Adipocyte (in vitro differentiated cells): ENCODE results near the gene FES.

Experiments used
- DNase-seq: peaks from one replicate; pipeline ENCODE4 v3.0.0-alpha.2; 2015; ENCODE audit warnings: low read depth
- H3K27me3 ChIP-seq: replicated peaks from 2 replicates; pipeline ENCODE4 v1.7.0; 2013; ENCODE audit warnings: mild to moderate bottlenecking, low read length, moderate library complexity; ENCODE audit not compliant: control insufficient read depth, insufficient read depth
- H3K36me3 ChIP-seq: 2 replicates; pipeline ENCODE4 v1.7.0; 2013; ENCODE audit warnings: low read length, mild to moderate bottlenecking, moderate library complexity; ENCODE audit not compliant: control insufficient read depth, insufficient read depth, severe bottlenecking
- H3K4me1 ChIP-seq: 2 replicates; pipeline ENCODE4 v1.7.0; 2013; ENCODE audit warnings: mild to moderate bottlenecking, low read length, moderate library complexity; ENCODE audit not compliant: control insufficient read depth, insufficient read depth
- H3K4me3 ChIP-seq: 2 replicates; pipeline ENCODE4 v1.7.0; 2013; ENCODE audit warnings: mild to moderate bottlenecking, low read length, moderate library complexity
- H3K9ac ChIP-seq: 2 replicates; pipeline ENCODE4 v1.7.0; 2013; ENCODE audit warnings: mild to moderate bottlenecking, low read length, moderate library complexity
- H3K9me3 ChIP-seq: 2 replicates; pipeline ENCODE4 v1.7.0; 2013; ENCODE audit warnings: mild to moderate bottlenecking, low read length, moderate library complexity; ENCODE audit not compliant: control insufficient read depth

Gene FES

DNA sequence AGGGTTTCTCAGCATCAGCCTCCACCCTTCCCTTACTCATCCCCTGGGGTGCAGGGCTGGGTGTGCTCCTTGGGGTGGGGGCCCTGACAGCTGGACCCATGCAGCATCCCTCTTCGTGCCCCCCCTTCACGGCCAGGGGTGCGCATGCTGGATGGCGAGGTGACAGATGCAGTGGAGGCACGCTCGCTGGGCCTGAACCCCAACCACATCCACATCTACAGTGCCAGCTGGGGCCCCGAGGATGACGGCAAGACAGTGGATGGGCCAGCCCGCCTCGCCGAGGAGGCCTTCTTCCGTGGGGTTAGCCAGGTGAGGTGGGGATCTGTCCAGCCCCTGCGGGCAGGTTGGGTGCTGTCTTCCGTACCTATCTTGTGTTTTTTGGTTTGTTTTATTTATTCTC, 6.3 kb upstream of the FES start:
- DNase-seq = no peak
- Histone ChIP-seq H3K36me3 (peaks cover 69% of the 10 kb centered on the region), H3K27me3 (no peaks in the 10 kb centered on the region)

DNA sequence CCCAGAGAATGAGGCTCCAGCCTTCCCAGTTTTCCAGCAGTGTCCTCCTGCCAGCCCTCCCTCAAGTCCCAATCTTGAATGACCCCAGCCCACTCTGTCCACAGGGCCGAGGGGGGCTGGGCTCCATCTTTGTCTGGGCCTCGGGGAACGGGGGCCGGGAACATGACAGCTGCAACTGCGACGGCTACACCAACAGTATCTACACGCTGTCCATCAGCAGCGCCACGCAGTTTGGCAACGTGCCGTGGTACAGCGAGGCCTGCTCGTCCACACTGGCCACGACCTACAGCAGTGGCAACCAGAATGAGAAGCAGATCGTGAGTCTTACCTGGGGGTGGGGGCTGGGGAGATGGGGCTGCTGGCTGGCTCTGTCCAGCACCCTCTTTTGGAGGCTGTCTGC, 5.6 kb upstream of the FES start:
- Histone ChIP-seq H3K9ac (no peak overlapping the region), H3K4me3 (no peak overlapping the region), H3K27me3 (no peaks in the 10 kb centered on the region), H3K9me3 (no peaks in the 10 kb centered on the region), H3K4me1 (peaks cover 16% of the 10 kb centered on the region), H3K36me3 (peaks cover 69% of the 10 kb centered on the region)
- DNase-seq = no peak

More for the DNA sequence above, 6.3 kb upstream of the FES start:
- Histone ChIP-seq H3K9ac (no peak overlapping the region), H3K9me3 (no peaks in the 10 kb centered on the region), H3K4me1 (peaks cover 16% of the 10 kb centered on the region), H3K4me3 (no peak overlapping the region)

DNA sequence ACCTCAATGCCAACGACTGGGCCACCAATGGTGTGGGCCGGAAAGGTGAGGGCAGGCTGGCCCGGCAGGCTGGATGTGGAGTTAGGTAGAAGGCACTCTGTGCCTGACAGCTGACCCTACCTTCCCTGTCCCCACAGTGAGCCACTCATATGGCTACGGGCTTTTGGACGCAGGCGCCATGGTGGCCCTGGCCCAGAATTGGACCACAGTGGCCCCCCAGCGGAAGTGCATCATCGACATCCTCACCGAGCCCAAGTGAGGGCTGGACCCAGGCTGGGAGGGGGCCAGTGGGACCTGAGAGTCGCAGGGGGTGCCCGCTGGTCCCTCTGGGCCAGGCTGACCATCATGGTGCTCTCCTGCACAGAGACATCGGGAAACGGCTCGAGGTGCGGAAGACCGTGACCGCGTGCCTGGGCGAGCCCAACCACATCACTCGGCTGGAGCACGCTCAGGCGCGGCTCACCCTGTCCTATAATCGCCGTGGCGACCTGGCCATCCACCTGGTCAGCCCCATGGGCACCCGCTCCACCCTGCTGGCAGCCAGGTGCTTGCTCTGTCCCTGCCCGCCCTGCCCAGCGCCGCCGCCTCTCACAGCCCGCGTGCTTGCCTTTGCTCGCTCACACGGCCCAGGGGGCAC, 4.5 kb upstream of the FES start:
- no peak for DNase-seq
- Histone ChIP-seq H3K9me3 (no peaks in the 10 kb centered on the region), H3K27me3 (no peaks in the 10 kb centered on the region), H3K36me3 (peaks cover 69% of the 10 kb centered on the region), H3K4me1 (peaks cover 15% of the 10 kb centered on the region), H3K9ac (no peak overlapping the region), H3K4me3 (no peak overlapping the region)

DNA sequence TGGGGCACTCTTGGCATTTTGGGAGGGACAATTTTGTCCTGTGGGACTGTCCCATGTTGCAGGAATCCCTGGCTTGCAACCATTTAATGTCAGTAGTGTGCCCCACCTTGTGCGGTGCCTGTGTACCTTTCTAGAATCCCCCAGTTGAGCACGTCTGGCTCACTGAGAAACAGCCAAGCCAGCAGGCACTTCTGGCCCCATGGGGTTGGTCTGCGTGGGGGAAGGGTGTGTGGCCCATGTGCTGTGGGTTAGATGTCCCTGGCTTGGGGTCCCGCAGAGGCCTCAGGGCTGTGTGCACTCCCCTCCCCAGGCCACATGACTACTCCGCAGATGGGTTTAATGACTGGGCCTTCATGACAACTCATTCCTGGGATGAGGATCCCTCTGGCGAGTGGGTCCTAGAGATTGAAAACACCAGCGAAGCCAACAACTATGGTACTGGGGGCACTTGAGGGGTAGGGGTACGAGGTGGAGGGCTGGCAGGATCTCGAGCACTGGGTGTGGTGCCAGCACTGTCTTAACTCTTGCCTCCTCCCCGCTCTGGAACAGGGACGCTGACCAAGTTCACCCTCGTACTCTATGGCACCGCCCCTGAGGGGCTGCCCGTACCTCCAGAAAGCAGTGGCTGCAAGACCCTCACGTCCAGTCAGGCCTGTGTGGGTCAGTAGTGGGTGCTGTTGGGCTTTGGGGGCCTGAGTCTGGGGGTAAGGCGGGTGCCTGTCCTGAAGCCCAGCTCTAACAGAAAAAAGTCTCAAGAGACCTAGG, 3.7 kb upstream of the FES start:
- no peak overlapping the region for H3K9ac ChIP-seq
- H3K4me1 ChIP-seq = peaks cover 22% of the 10 kb centered on the region
- no peak overlapping the region for H3K4me3 ChIP-seq
- H3K27me3 ChIP-seq = no peaks in the 10 kb centered on the region
- peaks cover 69% of the 10 kb centered on the region for H3K36me3 ChIP-seq
- H3K9me3 ChIP-seq = no peaks in the 10 kb centered on the region
- no peak for DNase-seq

DNA sequence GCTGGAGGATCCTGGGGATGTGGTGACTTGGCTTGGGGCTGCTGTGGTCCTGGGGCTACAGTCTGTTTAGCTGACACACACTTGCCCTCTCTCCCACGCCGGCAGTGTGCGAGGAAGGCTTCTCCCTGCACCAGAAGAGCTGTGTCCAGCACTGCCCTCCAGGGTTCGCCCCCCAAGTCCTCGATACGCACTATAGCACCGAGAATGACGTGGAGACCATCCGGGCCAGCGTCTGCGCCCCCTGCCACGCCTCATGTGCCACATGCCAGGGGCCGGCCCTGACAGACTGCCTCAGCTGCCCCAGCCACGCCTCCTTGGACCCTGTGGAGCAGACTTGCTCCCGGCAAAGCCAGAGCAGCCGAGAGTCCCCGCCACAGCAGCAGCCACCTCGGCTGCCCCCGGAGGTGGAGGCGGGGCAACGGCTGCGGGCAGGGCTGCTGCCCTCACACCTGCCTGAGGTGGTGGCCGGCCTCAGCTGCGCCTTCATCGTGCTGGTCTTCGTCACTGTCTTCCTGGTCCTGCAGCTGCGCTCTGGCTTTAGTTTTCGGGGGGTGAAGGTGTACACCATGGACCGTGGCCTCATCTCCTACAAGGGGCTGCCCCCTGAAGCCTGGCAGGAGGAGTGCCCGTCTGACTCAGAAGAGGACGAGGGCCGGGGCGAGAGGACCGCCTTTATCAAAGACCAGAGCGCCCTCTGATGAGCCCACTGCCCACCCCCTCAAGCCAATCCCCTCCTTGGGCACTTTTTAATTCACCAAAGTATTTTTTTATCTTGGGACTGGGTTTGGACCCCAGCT, 2.9 kb upstream of the FES start:
- DNase-seq = no peak
- Histone ChIP-seq H3K4me3 (no peak overlapping the region), H3K27me3 (no peaks in the 10 kb centered on the region), H3K36me3 (peaks cover 61% of the 10 kb centered on the region), H3K4me1 (peaks cover 30% of the 10 kb centered on the region), H3K9ac (no peak overlapping the region), H3K9me3 (no peaks in the 10 kb centered on the region)

DNA sequence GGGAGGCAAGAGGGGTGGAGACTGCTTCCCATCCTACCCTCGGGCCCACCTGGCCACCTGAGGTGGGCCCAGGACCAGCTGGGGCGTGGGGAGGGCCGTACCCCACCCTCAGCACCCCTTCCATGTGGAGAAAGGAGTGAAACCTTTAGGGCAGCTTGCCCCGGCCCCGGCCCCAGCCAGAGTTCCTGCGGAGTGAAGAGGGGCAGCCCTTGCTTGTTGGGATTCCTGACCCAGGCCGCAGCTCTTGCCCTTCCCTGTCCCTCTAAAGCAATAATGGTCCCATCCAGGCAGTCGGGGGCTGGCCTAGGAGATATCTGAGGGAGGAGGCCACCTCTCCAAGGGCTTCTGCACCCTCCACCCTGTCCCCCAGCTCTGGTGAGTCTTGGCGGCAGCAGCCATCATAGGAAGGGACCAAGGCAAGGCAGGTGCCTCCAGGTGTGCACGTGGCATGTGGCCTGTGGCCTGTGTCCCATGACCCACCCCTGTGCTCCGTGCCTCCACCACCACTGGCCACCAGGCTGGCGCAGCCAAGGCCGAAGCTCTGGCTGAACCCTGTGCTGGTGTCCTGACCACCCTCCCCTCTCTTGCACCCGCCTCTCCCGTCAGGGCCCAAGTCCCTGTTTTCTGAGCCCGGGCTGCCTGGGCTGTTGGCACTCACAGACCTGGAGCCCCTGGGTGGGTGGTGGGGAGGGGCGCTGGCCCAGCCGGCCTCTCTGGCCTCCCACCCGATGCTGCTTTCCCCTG, 2.2 kb upstream of the FES start:
- Histone ChIP-seq H3K9ac (peak overlapping the region; percentile 90), H3K4me3 (no peak overlapping the region), H3K27me3 (no peaks in the 10 kb centered on the region), H3K9me3 (no peaks in the 10 kb centered on the region), H3K36me3 (peaks cover 53% of the 10 kb centered on the region), H3K4me1 (peaks cover 30% of the 10 kb centered on the region)
- no peak for DNase-seq

DNA sequence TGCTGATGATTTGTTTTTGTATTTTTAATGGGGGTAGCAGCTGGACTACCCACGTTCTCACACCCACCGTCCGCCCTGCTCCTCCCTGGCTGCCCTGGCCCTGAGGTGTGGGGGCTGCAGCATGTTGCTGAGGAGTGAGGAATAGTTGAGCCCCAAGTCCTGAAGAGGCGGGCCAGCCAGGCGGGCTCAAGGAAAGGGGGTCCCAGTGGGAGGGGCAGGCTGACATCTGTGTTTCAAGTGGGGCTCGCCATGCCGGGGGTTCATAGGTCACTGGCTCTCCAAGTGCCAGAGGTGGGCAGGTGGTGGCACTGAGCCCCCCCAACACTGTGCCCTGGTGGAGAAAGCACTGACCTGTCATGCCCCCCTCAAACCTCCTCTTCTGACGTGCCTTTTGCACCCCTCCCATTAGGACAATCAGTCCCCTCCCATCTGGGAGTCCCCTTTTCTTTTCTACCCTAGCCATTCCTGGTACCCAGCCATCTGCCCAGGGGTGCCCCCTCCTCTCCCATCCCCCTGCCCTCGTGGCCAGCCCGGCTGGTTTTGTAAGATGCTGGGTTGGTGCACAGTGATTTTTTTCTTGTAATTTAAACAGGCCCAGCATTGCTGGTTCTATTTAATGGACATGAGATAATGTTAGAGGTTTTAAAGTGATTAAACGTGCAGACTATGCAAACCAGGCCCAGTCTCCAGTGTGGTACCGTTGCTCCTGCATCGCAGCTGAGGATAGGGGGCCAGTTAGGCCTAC, 1.4 kb upstream of the FES start:
- peaks cover 30% of the 10 kb centered on the region for H3K4me1 ChIP-seq
- no peak overlapping the region for H3K4me3 ChIP-seq
- no peak for DNase-seq
- H3K36me3 ChIP-seq = peaks cover 45% of the 10 kb centered on the region
- peak overlapping the region; percentile 90 for H3K9ac ChIP-seq
- no peaks in the 10 kb centered on the region for H3K9me3 ChIP-seq
- H3K27me3 ChIP-seq = no peaks in the 10 kb centered on the region

DNA sequence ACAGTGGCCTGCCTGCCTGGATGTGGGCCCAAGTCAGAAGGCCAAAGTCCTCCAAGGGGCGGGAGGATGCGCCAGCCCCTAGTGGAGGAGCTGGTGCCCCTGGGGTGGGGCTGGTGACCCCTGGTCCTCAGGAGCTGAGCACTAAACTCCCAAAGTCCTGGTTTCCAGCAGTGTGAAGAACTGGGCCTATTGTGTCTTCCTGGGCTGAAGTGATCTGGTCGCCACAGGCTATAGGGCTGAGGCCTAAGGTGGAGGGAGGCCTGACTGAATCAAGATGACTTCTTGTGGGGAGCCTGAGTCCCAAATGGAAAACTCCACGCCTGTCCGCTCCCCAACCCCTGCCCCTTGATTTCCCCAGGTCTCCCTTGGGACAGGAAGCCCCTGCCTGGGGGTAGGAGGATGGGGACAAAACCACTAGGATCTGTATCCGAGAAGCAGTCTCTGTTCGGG, 753 bp upstream of the FES start:
- no peaks in the 10 kb centered on the region for H3K27me3 ChIP-seq
- peak overlapping the region; percentile 70 for H3K4me3 ChIP-seq
- no peak for DNase-seq
- H3K9me3 ChIP-seq = no peaks in the 10 kb centered on the region
- H3K9ac ChIP-seq = peak overlapping the region; percentile 90
- H3K4me1 ChIP-seq = peaks cover 30% of the 10 kb centered on the region
- H3K36me3 ChIP-seq = peaks cover 39% of the 10 kb centered on the region

DNA sequence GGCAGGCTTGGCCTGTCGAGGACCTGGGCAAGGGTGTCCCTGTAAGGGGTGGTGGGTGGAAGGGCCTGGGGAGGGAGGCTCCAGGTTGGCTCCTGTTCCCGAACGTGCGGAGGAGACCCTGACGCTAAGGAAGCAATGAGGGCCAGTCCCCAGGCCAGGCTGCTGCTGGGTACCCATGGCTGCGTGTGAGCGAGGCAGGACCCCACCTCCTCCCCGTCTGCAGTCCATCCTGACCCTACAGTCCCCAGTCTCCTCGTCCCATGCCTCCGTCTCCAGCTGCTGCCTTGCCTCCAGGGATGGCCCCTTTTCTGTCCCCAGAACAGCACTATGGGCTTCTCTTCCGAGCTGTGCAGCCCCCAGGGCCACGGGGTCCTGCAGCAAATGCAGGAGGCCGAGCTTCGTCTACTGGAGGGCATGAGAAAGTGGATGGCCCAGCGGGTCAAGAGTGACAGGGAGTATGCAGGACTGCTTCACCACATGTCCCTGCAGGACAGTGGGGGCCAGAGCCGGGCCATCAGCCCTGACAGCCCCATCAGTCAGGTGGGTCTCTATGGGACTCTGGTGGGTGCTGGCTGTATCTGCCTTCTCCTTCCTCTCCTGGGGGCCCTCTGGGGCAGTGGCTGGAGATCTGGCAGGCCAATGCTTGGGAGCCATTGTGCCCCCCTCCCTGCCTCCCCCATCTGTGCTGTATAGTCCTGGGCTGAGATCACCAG, 571 bp downstream of the FES start:
- Histone ChIP-seq H3K36me3 (peaks cover 26% of the 10 kb centered on the region), H3K4me1 (peaks cover 30% of the 10 kb centered on the region), H3K4me3 (peak overlapping the region; percentile 70), H3K9me3 (no peaks in the 10 kb centered on the region), H3K9ac (peak overlapping the region; percentile 90), H3K27me3 (no peaks in the 10 kb centered on the region)
- DNase-seq = no peak
